Testis (tissue), 2 donors: ENCODE data around the gene MYO1B.

Experiments
- CTCF ChIP-seq, 3 experiments: fragments of 450-650 bp in 2 of 3; fragments of 200-600 bp in 1 of 3; sonication (generic) in 1 of 3; IDR thresholded peaks; one replicate each; pipeline ENCODE4 v1.5.1; 2016 to 2019; ENCODE audit warnings: antibody characterized with exemption in 3 of 3, mild to moderate bottlenecking in 2 of 3, moderate library complexity in 1 of 3
- POLR2A ChIP-seq: fragments of 450-650 bp; IDR thresholded peaks from one replicate; pipeline ENCODE4 v1.6.1; 2017; ENCODE audit warnings: antibody characterized with exemption, mild to moderate bottlenecking, moderate library complexity

GRCh38 chr2:191417746-191418145, 172.5 kb downstream of the MYO1B start:
- TF ChIP-seq CTCF (IDR thresholded peaks at IDR 0.05) (no peak), POLR2A (no peak)
